Erythroblast (primary cell): ENCODE results near the gene PM20D2.

Source experiments
- DNase-seq, 2 experiments: peaks; one replicate each; lab custom pipeline; 2025; lab: John Stamatoyannopoulos, UW
- GATA1 ChIP-seq: IDR thresholded peaks from 2 replicates; pipeline ENCODE4 v1.6.1; 2011; ENCODE audit warnings: low read depth, mild to moderate bottlenecking, control low read depth, low read length, moderate library complexity
- POLR2A ChIP-seq: IDR thresholded peaks from 2 replicates; pipeline ENCODE4 v1.6.1; 2011; ENCODE audit warnings: mild to moderate bottlenecking, low read length

PM20D2 gene

DNA sequence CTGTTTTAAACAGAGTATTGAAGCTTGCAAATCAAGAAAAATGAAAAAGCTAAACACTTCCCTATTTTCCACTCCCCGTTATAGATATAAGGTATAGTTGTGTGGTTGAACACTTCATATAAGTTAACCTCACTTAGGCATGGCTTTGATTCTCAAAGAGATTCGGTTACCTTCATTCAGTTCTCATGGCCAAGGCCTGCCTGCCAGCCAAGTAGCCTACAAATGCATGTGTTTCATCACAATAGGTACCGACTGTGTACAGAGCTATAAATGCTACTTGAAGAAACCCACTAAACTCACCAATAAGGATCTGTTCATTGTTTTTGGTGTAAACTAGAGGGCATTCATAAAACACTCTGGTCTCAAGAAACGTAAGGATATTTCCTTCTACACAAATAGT, 27.8 kb downstream of the PM20D2 start:
- DNase-seq, result no peak
- TF ChIP-seq POLR2A (no peak), GATA1 (no peak)

DNA sequence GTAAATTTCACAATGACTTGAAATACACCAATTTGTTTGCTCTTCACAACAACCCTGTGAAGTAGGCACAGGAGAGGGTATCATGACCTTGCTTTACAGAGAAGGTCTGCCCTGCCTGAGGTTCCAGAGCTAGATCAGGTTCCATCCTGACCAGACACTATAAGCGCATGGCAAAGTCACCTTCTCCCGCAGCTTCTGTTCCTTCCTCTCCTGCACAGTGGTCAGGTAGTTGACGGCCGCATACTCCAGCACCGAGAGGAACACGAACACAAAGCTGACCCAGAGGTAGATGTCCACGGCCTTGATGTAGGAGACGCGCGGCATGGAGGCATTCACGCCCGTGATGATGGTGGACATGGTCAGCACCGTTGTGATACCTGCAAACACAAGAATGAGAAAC, 34.3 kb downstream of the PM20D2 start:
- TF ChIP-seq POLR2A (no peak), GATA1 (no peak)
- DNase-seq, result no peak

DNA sequence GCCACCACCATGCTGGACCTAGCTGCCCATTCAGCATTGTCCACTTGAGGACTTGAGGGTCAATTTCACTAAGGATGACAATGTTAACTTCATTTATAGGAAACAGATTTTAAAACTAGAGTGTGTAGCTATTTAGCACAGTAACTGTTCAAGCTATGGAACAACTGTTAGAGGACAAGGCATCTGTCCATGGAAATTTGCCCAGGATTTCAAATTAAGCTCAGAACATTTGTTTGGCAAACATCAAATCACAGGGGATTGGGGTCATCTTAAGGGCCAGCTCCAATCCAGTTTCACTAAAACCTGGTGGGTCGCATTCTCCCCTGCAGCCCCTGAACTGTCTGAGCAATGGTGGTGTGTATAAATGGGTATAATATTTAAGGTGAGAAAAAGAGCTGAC, 35.1 kb downstream of the PM20D2 start:
- no peak for DNase-seq
- TF ChIP-seq POLR2A, result no peak

DNA sequence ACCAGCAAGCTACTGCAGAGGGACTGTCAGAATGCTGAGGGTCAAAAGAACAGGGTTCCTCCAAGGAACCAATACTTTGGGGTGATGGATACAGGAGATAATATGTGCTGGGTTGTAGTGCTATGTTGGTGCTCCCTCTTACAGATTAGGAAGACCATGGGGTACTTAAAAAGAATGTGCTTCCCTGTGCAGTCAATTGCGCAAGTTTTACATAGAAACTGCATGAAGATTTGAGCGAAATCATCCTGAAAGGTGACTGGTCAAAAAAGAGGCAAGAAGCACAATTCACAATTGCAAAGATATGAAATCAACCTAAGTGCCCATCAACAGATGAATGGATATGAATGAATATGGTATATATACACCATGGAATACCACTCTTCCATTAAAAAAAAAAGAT, 37.4 kb downstream of the PM20D2 start:
- TF ChIP-seq POLR2A (no peak), GATA1 (no peak)
- no peak for DNase-seq

DNA sequence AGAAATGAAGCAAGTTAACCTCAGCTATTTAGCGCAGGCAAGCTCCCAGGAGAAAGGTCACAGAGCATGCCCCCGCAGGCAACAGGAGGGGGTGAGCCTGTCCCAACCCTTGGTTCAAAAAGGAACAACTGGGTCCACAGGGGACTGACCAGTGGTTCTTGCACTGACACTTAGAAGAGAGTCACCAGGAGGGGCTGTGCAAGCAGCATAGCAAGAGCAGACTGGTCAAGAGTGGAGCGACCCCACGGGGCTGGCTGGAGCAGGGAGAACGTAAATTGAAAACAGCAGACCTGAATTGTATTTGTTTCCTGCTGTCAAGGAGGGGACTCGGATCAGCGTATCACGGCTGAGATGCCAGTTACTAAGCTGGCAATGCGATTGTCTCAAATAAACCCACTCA, 38.5 kb downstream of the PM20D2 start:
- TF ChIP-seq GATA1 (no peak), POLR2A (no peak)
- DNase-seq, result no peak

DNA sequence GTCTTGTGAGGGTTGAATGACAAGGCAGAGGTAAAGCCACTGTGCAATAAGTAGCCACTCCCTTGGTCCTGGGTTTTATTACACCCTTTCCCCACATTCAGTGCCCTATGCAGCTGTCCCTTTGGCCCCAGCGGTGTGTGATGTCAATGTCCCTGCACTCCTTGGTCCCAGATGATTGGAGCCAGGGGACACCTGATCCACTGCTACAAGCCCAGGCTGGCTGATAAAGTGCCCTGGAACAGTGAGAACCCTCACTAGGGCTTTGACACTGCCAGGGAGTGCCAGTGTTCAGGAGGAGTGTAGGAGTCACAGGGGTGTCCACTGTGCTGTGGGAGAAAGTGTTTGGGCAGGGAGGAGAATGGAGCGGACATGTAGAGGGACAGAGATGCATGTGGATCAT, 40.9 kb downstream of the PM20D2 start:
- TF ChIP-seq POLR2A (no peak), GATA1 (no peak)

DNA sequence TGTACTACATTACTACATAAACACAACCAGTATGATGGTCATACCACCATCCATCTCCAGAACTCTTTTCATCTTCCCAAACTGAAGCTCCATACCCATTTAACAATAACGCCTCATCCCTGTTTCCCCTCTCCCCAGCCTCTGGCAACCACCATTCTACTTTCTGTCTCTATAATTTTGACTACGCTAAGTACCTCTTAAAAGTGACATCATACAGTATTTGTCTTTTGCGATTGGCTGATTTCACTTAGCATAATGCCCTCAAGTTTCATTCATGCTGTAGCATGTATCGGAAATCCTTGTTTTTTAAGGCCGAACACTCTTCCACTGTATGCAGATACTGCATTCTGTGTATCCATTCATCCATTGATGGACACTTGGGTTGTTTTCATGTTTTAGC, 41.6 kb downstream of the PM20D2 start:
- no peak for TF ChIP-seq GATA1
- no peak for TF ChIP-seq POLR2A
- no peak for DNase-seq

More for the DNA sequence above, 40.9 kb downstream of the PM20D2 start:
- DNase-seq, result no peak

DNA sequence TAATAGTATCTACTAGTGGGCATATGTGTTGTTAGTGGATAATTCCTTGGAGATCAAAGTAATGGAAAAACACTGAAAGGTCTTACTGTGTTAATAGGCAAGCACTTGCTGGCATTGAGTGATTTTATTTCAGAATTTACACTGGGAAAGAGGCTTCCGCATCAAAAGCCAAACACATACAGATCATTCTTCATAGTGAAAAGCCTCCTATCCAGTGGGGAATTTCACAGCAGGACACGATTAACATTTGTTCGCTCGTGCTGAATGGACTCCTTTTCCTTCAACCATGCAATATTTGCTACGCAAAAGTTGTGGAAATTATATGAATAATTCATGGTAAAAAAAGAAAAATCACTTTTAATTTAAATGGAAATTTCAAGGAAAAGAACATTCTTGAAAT, 44.9 kb downstream of the PM20D2 start:
- TF ChIP-seq POLR2A (no peak), GATA1 (no peak)
- DNase-seq, result no peak

DNA sequence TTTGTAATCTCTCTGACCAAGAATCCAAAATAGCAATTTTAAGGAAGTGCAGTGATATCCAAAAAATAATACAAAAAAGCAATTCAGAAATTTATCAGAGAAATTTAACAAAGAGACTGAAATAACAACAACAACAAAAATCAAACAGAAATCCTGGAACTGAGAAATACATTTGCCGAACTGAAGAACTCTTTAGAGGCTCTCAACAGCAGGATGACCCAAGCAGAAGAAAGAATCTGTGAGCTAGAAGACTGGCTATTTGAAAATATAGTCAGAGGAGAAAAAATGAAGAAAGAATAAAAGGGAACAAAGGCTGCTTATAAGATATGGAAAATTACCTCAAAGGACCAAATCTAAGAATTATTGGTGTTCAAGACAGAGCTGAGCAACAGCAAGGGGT, 48.7 kb downstream of the PM20D2 start:
- TF ChIP-seq POLR2A (no peak), GATA1 (no peak)
- DNase-seq, result no peak

DNA sequence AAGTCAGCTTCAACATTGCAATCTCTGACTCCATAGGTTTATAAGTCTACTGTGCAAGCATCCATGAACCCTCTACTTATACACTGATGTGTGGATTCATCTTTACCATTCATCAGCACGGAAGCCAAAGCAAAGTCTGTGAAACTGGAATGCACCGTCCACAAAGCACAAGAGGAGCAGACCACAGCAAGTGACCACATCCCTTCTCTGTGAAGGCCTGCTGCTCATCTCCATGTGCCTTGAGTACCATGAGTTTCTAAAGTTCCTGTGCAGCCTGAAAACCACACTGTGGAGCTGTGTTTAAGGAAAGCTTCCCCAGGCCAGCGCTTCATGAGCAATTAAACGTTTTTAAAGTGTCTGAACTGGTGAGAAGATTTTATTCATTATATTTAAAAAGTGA, 51.3 kb downstream of the PM20D2 start:
- no peak for TF ChIP-seq GATA1
- TF ChIP-seq POLR2A, result no peak
- no peak for DNase-seq

DNA sequence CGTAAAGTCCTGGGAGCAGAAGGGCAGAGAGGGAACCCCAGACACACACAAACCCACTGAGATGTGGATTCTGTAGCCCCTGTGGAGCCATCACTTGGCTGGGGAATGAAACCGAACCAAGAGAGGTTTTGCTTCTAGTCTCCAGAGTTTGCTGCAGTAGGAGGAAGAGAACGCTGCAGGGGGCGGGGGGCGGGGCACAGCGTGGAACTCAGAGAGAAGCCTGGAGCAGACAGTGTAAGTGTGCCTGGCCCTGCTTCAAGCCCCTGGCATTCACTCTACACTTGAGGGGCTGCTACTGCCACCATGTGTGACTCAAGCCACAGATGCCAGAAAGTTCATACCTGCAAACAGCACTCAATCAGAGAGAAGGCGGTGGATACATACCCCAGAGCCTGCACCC, 52.4 kb downstream of the PM20D2 start:
- no peak for TF ChIP-seq POLR2A
- TF ChIP-seq GATA1, result no peak
- no peak for DNase-seq

DNA sequence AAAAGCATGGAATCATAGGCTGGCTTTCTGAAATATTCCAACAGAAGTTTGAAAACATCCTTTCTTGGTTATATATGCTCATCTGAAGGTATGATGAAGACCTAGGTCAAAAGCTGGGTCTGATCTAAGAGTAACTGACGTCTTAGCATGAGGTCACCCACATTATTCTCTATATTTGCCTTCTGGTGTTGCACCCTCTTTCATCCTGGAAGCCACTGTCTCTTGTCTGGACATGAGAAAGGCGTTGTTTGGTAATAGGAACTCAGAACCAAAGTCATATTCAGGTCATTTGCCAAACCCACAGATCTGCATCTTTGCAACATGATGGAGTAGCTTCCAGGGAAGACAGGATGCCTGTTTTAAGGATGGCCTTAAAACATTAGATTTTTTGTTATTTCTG, 53.7 kb downstream of the PM20D2 start:
- TF ChIP-seq GATA1 (no peak), POLR2A (no peak)
- no peak for DNase-seq

DNA sequence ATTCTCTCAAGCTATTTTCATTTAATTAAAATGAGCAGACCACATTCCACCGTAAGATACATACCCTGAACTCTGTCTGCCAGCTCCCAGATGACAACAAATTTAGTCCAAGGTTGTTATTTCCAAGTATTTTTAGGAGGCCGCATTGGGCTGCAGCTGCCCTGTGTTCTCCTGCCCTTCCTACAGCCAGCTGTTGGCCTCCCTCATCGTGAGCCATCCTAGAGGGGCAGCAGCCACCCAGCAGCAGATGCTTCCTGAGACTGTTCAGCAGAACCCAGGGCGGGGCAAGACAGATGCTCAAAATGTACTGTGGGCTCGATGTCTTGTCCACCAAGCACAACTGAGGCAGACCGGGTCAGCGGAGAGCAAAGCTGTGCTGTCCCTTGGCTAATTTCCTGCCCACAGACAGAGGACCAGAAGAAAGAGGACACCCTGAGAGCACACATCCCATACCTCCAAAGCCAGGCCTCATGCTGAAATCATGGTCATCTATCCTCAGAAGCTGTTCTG, 54.9 kb downstream of the PM20D2 start:
- DNase-seq, result no peak

DNA sequence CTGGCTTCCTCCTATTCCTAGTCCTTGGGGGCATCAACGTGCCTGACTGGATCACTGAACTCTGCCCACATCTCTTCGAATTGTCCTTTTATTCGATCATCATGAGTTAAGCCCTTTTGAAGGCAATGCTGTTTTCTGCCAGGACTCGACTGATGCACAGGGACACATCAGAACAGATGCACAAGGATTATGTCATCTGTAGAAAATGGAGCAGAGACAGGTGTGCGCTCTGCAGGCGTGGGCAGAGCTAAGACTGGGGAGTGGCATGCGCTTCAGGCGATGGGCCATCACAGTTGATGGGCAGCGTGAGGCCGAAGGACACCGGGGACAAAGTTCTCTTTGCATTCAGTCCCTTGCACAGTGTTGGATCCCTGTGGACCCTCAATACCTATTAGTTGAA, 58.2 kb downstream of the PM20D2 start:
- no peak for TF ChIP-seq GATA1
- no peak for TF ChIP-seq POLR2A
- no peak for DNase-seq

More for the DNA sequence above, 54.9 kb downstream of the PM20D2 start:
- TF ChIP-seq GATA1 (no peak), POLR2A (no peak)

DNA sequence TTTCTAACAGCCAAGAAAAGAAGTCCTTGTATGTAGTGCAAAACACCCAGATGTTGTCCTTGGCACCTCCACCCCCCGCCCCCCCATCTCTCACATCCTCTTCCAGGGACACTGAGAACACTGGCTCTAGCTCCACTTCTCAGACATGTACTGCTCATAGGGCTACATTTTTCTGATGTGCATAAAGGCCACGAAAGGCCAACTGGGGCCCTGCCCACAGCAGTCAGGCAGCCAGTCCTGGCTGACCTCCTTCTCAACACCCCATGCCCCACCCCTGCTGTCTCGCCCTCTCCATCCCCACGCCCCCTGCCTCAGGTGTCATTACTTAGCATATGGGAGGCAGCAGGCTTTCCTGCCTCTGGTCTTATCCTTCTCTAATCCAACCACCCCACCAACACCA, 60.0 kb downstream of the PM20D2 start:
- no peak for DNase-seq
- TF ChIP-seq GATA1, result no peak
- no peak for TF ChIP-seq POLR2A

DNA sequence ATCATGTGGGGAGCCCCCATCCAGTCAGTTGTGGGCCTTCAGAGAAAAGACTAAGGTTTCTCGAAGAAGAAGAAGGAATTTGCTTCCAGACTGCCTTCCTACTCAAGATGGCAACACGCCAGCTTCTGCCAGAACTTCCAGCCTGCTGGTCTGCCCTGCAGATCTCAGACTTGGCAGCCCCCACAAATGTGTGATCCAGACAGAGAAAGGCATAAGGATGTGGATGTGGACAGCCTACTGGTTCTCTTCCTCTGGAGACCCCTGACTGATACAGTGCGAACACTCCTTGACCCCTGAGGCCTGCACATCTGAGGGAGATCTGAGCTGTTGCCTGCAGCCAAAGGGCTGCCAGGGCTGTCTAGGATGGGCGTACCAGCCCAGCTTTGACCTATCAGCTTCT, 62.7 kb downstream of the PM20D2 start:
- no peak for DNase-seq
- no peak for TF ChIP-seq GATA1
- TF ChIP-seq POLR2A, result no peak

DNA sequence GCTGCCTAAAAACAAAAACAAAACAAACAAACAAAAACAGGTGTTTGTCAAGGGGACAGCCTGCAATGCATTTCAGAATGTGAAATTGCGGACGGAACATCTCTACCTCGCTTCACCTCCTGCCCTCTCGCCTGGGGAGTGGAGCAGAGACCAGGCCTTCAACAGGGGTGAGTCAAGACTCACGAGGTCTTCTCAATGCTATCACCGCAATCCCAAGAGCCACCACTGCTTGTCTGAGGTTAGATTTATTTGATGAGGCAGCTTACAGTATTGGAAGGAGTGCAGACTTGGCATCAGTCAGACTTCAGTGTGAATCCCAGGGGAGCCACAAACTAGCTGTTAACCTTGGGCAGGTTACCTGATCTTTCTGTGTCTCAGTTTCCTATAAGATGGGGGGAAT, 63.6 kb downstream of the PM20D2 start:
- TF ChIP-seq GATA1 (no peak), POLR2A (no peak)
- DNase-seq, result no peak
